ENCODE measurements around the gene LIN37.

- TF ChIP-seq CTCF (optimal IDR thresholded peaks at IDR 0.05 in 1 of 3, IDR thresholded peaks at IDR 0.05 in 1 of 3, conservative IDR thresholded peaks at IDR 0.05 in 1 of 3; ENCODE audit: extremely low read depth in 1 of 3, insufficient read depth in 2 of 3, low read length in 3 of 3) = no peak
- no peak for TF ChIP-seq EZH2 (IDR thresholded peaks at IDR 0.05; ENCODE audit: low read length)
Measured at GRCh38 chr19:35757749-35758608, 9.6 kb downstream of the LIN37 start, which contains the start of gene PROSER3.
